Islet of Langerhans (tissue), 1 donor: ENCODE results near the gene RETREG3.
"Not testable (repeated sequence)": the region's sequence is repeated elsewhere in the genome, so short reads cannot be mapped to it uniquely, and the experiment has no call there.

ENCODE experiments used
- FAIRE-seq: peaks from one replicate; lab custom pipeline; 2011; peaks lifted over from hg19 to GRCh38; lab: Jason Lieb, UNC

Gene RETREG3

GRCh38 chr17:42612013-42612412, 2.8 kb upstream of the RETREG3 start:
- no peak for FAIRE-seq

GRCh38 chr17:42609814-42610801, 934 bp upstream of the RETREG3 start:
- FAIRE-seq, result not testable (repeated sequence)

- no peak for FAIRE-seq
Observed at GRCh38 chr17:42608305-42609181, 631 bp downstream of the RETREG3 start.

GRCh38 chr17:42607769-42608168, 1.4 kb downstream of the RETREG3 start:
- FAIRE-seq, result no peak

GRCh38 chr17:42603318-42603717, 5.9 kb downstream of the RETREG3 start:
- FAIRE-seq, result no peak

GRCh38 chr17:42598905-42599304, 10.3 kb downstream of the RETREG3 start:
- FAIRE-seq, result no peak

- no peak for FAIRE-seq
Observed at GRCh38 chr17:42596386-42596785, 12.8 kb downstream of the RETREG3 start.

GRCh38 chr17:42591411-42591810, 17.8 kb downstream of the RETREG3 start:
- no peak for FAIRE-seq

GRCh38 chr17:42590886-42591285, 18.3 kb downstream of the RETREG3 start:
- FAIRE-seq, result no peak

- FAIRE-seq, result no peak
Observed at GRCh38 chr17:42586514-42587230, 22.5 kb downstream of the RETREG3 start.

- FAIRE-seq, result no peak
Observed at GRCh38 chr17:42585353-42585752, 23.8 kb downstream of the RETREG3 start.

GRCh38 chr17:42584880-42585279, 24.3 kb downstream of the RETREG3 start:
- no peak for FAIRE-seq

GRCh38 chr17:42581744-42582270, 27.4 kb downstream of the RETREG3 start:
- no peak for FAIRE-seq

- FAIRE-seq, result no peak
Observed at GRCh38 chr17:42579794-42580551, 29.2 kb downstream of the RETREG3 start.

GRCh38 chr17:42578282-42578869, 30.8 kb downstream of the RETREG3 start:
- no peak for FAIRE-seq

- no peak for FAIRE-seq
Observed at GRCh38 chr17:42577532-42578281, 31.5 kb downstream of the RETREG3 start, which contains the start of gene PSMC3IP. TSS of gene PSMC3IP (minus strand) at chr17:42577729. CDS start at chr17:42577686, 43 bp downstream.

GRCh38 chr17:42577140-42577531, 32.0 kb downstream of the RETREG3 start:
- FAIRE-seq, result no peak

GRCh38 chr17:42574463-42574862, 34.7 kb downstream of the RETREG3 start:
- no peak for FAIRE-seq

GRCh38 chr17:42573095-42573494, 36.1 kb downstream of the RETREG3 start:
- FAIRE-seq, result no peak
